DOHH2 (cell line): Measurements from ENCODE around the gene C3orf49.

ENCODE experiments used
- EZH2phosphoT487 ChIP-seq: fragments of 200-600 bp; sonication (generic); IDR thresholded peaks from 2 replicates; pipeline ENCODE4 v1.6.1; 2017; ENCODE audit warnings: borderline replicate concordance, mild to moderate bottlenecking, antibody characterized with exemption, low read length, moderate library complexity, mixed read lengths
- TF ChIP-seq, protein P1 (sequence below): fragments of 200-600 bp; sonication (generic); IDR thresholded peaks from one replicate; pipeline ENCODE4 v1.5.1; 2014; ENCODE audit warnings: antibody characterized with exemption, mild to moderate bottlenecking, low read depth, low read length; ENCODE audit not compliant: poor library complexity, severe bottlenecking

DNA sequence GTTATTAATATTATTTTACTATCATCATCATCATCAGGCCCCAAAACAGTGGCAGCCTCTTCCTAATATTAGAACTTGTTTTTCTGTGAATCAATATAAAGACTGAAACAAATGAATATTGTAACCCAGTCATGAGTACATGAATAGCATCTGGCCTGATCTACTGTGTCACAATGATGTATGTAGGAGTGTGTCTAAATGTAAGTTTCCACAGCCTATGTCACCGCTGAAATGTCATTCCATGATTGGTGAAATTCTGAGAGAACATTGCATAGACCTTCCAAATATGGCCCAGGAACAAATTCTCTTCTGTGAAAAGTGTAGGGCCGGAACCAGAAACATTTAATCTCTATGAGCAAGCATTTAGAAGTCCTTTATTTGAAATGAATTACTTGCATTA, 20.6 kb upstream of the C3orf49 start:
- TF ChIP-seq, protein P1, sequence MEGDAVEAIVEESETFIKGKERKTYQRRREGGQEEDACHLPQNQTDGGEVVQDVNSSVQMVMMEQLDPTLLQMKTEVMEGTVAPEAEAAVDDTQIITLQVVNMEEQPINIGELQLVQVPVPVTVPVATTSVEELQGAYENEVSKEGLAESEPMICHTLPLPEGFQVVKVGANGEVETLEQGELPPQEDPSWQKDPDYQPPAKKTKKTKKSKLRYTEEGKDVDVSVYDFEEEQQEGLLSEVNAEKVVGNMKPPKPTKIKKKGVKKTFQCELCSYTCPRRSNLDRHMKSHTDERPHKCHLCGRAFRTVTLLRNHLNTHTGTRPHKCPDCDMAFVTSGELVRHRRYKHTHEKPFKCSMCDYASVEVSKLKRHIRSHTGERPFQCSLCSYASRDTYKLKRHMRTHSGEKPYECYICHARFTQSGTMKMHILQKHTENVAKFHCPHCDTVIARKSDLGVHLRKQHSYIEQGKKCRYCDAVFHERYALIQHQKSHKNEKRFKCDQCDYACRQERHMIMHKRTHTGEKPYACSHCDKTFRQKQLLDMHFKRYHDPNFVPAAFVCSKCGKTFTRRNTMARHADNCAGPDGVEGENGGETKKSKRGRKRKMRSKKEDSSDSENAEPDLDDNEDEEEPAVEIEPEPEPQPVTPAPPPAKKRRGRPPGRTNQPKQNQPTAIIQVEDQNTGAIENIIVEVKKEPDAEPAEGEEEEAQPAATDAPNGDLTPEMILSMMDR = no peak
- TF ChIP-seq EZH2phosphoT487 = no peak
